Measurements from ENCODE around the gene DOK6.

Gene DOK6

DNA sequence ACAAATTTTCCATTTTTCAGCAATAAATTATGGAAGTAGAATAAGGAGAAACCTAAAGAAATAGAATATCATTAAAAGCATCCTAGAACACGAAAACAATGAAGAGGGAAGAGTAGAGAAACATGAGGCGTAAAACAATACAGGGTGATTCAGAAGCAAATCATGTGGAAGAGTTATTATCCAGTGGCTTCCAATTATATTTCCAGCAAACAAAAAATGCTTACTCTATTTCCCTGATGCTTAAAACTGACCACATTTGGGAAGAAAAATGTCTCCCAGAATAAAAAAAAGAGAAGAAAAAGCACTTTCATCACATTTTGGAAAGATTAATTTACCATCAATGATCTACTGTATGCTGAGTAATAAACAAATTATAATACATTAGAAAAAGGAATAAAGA, 354.4 kb downstream of the DOK6 start:
- no peak overlapping the region for H3K27ac ChIP-seq
- DNase-seq: no peak
- no peak overlapping the region for H3K4me3 ChIP-seq (ENCODE audit: low read depth, low read length)
- in situ Hi-C loops (cut with HindIII; ENCODE audit: low pct_ligation_motif_present, low sequenced_read_pairs): no loop called here
- H3K36me3 ChIP-seq (replicated peaks): no peaks in the 10 kb centered on the region
- no peaks in the 10 kb centered on the region for H3K27me3 ChIP-seq (replicated peaks)
- TF ChIP-seq, protein P1, sequence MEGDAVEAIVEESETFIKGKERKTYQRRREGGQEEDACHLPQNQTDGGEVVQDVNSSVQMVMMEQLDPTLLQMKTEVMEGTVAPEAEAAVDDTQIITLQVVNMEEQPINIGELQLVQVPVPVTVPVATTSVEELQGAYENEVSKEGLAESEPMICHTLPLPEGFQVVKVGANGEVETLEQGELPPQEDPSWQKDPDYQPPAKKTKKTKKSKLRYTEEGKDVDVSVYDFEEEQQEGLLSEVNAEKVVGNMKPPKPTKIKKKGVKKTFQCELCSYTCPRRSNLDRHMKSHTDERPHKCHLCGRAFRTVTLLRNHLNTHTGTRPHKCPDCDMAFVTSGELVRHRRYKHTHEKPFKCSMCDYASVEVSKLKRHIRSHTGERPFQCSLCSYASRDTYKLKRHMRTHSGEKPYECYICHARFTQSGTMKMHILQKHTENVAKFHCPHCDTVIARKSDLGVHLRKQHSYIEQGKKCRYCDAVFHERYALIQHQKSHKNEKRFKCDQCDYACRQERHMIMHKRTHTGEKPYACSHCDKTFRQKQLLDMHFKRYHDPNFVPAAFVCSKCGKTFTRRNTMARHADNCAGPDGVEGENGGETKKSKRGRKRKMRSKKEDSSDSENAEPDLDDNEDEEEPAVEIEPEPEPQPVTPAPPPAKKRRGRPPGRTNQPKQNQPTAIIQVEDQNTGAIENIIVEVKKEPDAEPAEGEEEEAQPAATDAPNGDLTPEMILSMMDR (IDR thresholded peaks at IDR 0.05; ENCODE audit: low read depth, low read length, missing control alignments): no peak

DNA sequence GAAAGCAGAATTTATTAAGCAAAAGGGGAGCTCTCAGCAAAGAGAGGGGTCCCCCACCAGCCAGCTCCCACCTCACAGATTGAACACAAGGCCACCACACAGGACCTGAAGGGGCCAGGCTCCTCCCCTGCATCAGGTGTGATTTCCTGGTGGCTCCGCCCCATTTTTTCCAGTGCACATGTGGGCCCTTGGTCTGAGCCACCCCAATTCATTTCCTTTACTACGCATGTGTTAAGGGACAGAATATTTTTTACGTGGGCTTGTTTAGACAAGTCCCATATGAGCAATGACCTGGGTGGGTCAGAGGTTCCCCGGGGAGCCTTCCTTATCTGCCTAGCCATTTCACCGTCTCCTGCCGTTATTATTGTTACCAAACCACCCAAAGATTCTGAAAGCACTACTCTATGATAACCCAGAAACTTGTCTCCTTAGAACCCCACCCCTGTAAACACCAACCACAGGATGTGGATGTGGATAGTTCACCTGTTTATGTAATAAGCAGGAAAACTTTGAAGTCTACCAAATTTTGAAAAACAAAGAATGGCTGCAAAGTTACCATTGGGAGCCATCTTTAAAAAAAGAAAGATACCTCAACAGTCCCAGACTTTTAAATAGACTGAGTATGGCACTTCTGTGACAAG, 355.3 kb downstream of the DOK6 start:
- H3K27me3 ChIP-seq (replicated peaks): no peaks in the 10 kb centered on the region
- no peak for DNase-seq
- TF ChIP-seq, protein P1 (IDR thresholded peaks at IDR 0.05; ENCODE audit: low read depth, low read length, missing control alignments): no peak
- no peaks in the 10 kb centered on the region for H3K36me3 ChIP-seq (replicated peaks)
- in situ Hi-C loops (cut with HindIII; ENCODE audit: low pct_ligation_motif_present, low sequenced_read_pairs): no loop called here
- H3K4me3 ChIP-seq (ENCODE audit: low read depth, low read length): no peak overlapping the region
- H3K27ac ChIP-seq: no peak overlapping the region

DNA sequence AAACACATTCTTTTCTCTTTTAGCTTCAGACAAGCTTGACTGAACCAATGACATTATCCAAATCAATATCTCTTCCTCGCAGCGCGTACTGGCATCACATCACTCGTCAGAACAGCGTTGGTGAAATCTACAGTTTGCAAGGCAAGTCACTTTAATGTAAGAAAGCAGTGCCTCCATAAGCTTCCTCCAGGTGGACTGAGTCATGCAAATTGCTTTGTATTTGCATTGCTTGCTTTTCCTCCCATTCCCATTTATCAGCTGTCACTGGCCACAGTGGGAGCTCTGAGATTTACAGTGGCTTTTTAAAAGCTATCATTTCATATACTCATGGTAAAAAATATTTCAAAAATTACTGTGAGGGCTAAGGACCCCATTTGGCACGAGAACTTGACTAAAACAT, 357.0 kb downstream of the DOK6 start:
- in situ Hi-C loops (cut with HindIII; ENCODE audit: low pct_ligation_motif_present, low sequenced_read_pairs): no loop called here

DNA sequence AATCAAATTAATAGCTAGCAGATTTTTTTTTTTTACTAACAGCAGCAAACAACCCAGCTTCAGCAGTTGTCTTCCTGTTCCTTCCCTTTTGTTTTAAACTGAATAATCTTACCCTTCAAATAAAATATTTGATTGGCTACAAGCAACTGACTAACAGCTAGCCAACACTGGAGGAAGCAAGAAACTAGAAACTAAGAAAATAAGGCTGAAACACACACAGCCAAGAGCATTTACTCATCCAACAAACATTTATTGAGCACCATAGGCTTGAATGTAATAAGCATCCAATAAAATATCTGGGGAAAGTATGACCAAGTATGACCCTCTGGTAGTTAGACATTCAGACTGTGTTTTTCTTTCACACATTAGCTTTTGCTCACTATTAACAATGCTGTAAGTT, 357.8 kb downstream of the DOK6 start:
- H3K27me3 ChIP-seq (replicated peaks): no peaks in the 10 kb centered on the region
- DNase-seq: peak; percentile 11
- in situ Hi-C loops (cut with HindIII; ENCODE audit: low pct_ligation_motif_present, low sequenced_read_pairs): no loop called here
- H3K4me3 ChIP-seq (ENCODE audit: low read depth, low read length): no peak overlapping the region
- no peak overlapping the region for H3K27ac ChIP-seq
- TF ChIP-seq, protein P1 (IDR thresholded peaks at IDR 0.05; ENCODE audit: low read depth, low read length, missing control alignments): no peak
- no peaks in the 10 kb centered on the region for H3K36me3 ChIP-seq (replicated peaks)

More for the DNA sequence above, 357.0 kb downstream of the DOK6 start:
- H3K4me3 ChIP-seq (ENCODE audit: low read depth, low read length): no peak overlapping the region
- no peak for DNase-seq
- H3K36me3 ChIP-seq (replicated peaks): no peaks in the 10 kb centered on the region
- no peak overlapping the region for H3K27ac ChIP-seq
- H3K27me3 ChIP-seq (replicated peaks): no peaks in the 10 kb centered on the region
- TF ChIP-seq, protein P1 (IDR thresholded peaks at IDR 0.05; ENCODE audit: low read depth, low read length, missing control alignments): peak; percentile 3

DNA sequence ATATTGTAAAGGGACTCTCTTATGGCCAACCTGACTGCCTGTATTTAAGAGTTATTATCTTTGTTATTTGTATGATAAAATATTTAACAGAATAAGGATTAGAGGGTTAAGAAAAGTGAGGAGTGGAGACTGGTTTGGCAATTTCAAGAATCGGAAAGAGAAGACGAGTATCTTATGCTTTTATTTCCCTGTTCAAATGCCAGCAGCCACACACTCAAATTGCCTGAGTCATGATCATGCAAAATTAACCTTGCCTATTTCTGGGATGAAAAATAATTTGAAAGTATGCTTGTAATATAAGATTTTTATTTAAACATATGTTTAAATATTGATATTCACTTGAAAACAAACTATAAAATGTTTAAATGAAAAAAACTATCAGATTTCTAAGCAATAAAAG, 358.4 kb downstream of the DOK6 start:
- no peak overlapping the region for H3K27ac ChIP-seq
- no peaks in the 10 kb centered on the region for H3K36me3 ChIP-seq (replicated peaks)
- no peak overlapping the region for H3K4me3 ChIP-seq (ENCODE audit: low read depth, low read length)
- DNase-seq: no peak
- no peaks in the 10 kb centered on the region for H3K27me3 ChIP-seq (replicated peaks)
- in situ Hi-C loops (cut with HindIII; ENCODE audit: low pct_ligation_motif_present, low sequenced_read_pairs): no loop called here
- TF ChIP-seq, protein P1 (IDR thresholded peaks at IDR 0.05; ENCODE audit: low read depth, low read length, missing control alignments): no peak

DNA sequence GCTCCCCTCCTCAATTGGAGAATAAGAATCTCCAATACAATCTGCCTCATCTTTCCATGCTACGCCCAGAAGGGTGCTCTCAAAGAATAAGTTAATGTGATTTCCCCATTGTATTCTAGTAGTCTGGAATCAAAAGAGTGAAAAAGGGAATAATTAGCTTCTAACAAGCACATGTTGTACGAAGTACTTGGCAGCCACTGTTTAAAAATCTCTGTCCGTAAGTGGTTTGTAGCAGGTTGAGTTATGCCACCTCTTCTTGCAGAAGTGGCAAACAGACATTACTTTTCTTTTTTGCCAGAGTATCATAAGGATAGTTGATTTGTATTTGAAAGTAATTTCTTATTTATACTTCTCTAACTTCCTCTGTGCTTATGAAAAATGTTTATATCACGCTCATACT, 362.3 kb downstream of the DOK6 start:
- Histone ChIP-seq H3K4me3 (ENCODE audit: low read depth, low read length) (no peak overlapping the region), H3K36me3 (replicated peaks) (no peaks in the 10 kb centered on the region), H3K27ac (no peak overlapping the region), H3K27me3 (replicated peaks) (no peaks in the 10 kb centered on the region)
- in situ Hi-C loops (cut with HindIII; ENCODE audit: low pct_ligation_motif_present, low sequenced_read_pairs): no loop called here
- DNase-seq: no peak
- TF ChIP-seq, protein P1 (IDR thresholded peaks at IDR 0.05; ENCODE audit: low read depth, low read length, missing control alignments): no peak

Data from brain microvascular endothelial cell (primary cell).